Stimulated activated CD8-positive, alpha-beta memory T cell treated with anti-CD3 and anti-CD28 coated beads, Interleukin-15, amount 100 ng/mL, for 24 hours (primary cell): ENCODE measurements around the gene XRCC5.
"Not testable (repeated sequence)": the region's sequence is repeated elsewhere in the genome, so short reads cannot be mapped to it uniquely, and the experiment has no call there.

Experiments used
- DNase-seq: peaks from one replicate; pipeline ENCODE4 v3.0.0-alpha.2; 2020; ENCODE audit warnings: low read depth

The XRCC5 gene

GRCh38 chr2:216202626-216203250 is 93.6 kb downstream of the XRCC5 start:
- DNase-seq, result no peak

GRCh38 chr2:216205486-216205885 is 96.3 kb downstream of the XRCC5 start:
- no peak for DNase-seq

GRCh38 chr2:216206041-216206703 is 97.0 kb downstream of the XRCC5 start:
- DNase-seq, result no peak

GRCh38 chr2:216206821-216207220 is 97.7 kb downstream of the XRCC5 start:
- no peak for DNase-seq

GRCh38 chr2:216208661-216209060 is 99.5 kb downstream of the XRCC5 start:
- DNase-seq, result not testable (repeated sequence)

GRCh38 chr2:216210701-216211540 is 101.8 kb downstream of the XRCC5 start:
- DNase-seq, result no peak

GRCh38 chr2:216211614-216212145 is 102.5 kb downstream of the XRCC5 start:
- no peak for DNase-seq

- DNase-seq, result no peak
These were observed 105.6 kb downstream of the XRCC5 start for GRCh38 chr2:216214768-216215167.

- DNase-seq, result no peak
These were observed 106.7 kb downstream of the XRCC5 start for GRCh38 chr2:216215658-216216390.

GRCh38 chr2:216216951-216217903 is 108.1 kb downstream of the XRCC5 start:
- DNase-seq, result no peak

GRCh38 chr2:216217904-216218260 is 108.7 kb downstream of the XRCC5 start:
- no peak for DNase-seq

GRCh38 chr2:216219861-216220260 is 110.7 kb downstream of the XRCC5 start:
- DNase-seq, result no peak

GRCh38 chr2:216220976-216221375 is 111.8 kb downstream of the XRCC5 start:
- no peak for DNase-seq

- DNase-seq, result no peak
These were observed 112.7 kb downstream of the XRCC5 start for GRCh38 chr2:216221811-216222210.

- DNase-seq, result no peak
These were observed 113.7 kb downstream of the XRCC5 start for GRCh38 chr2:216222650-216223352.

- DNase-seq, result no peak
These were observed 115.2 kb downstream of the XRCC5 start for GRCh38 chr2:216224388-216224787.

GRCh38 chr2:216229277-216229914 is 120.2 kb downstream of the XRCC5 start:
- DNase-seq, result no peak

- DNase-seq, result no peak
These were observed 122.7 kb downstream of the XRCC5 start for GRCh38 chr2:216231867-216232266.

- DNase-seq, result no peak
These were observed 123.6 kb downstream of the XRCC5 start for GRCh38 chr2:216232721-216233120.
